G401.6 (cell line): ENCODE results near the gene PAK5.

Source experiments
- FAIRE-seq: peaks from 2 replicates; lab custom pipeline; 2012; peaks lifted over from hg19 to GRCh38; lab: Jason Lieb, UNC

The PAK5 gene

GRCh38 chr20:9616455-9616805 lies 222.4 kb downstream of the PAK5 start:
- no peak for FAIRE-seq

- FAIRE-seq = no peak
Observed at GRCh38 chr20:9615766-9616454, 223.0 kb downstream of the PAK5 start.

GRCh38 chr20:9615118-9615517 lies 223.8 kb downstream of the PAK5 start:
- FAIRE-seq = no peak

- no peak for FAIRE-seq
Observed at GRCh38 chr20:9613871-9614270, 225.0 kb downstream of the PAK5 start.

- no peak for FAIRE-seq
Observed at GRCh38 chr20:9611921-9612320, 227.0 kb downstream of the PAK5 start.

GRCh38 chr20:9610665-9611064 lies 228.2 kb downstream of the PAK5 start:
- FAIRE-seq = no peak

- no peak for FAIRE-seq
Observed at GRCh38 chr20:9609887-9610502, 228.9 kb downstream of the PAK5 start.

- FAIRE-seq = no peak
Observed at GRCh38 chr20:9608639-9609340, 230.1 kb downstream of the PAK5 start.

- FAIRE-seq = no peak
Observed at GRCh38 chr20:9602847-9603183, 236.1 kb downstream of the PAK5 start.

GRCh38 chr20:9600562-9600961 lies 238.3 kb downstream of the PAK5 start:
- FAIRE-seq = no peak

GRCh38 chr20:9597547-9597946 lies 241.3 kb downstream of the PAK5 start:
- FAIRE-seq = no peak

- no peak for FAIRE-seq
Observed at GRCh38 chr20:9595763-9596162, 243.1 kb downstream of the PAK5 start.

GRCh38 chr20:9594284-9594875 lies 244.5 kb downstream of the PAK5 start:
- no peak for FAIRE-seq

- no peak for FAIRE-seq
Observed at GRCh38 chr20:9592419-9592818, 246.5 kb downstream of the PAK5 start.

GRCh38 chr20:9591080-9591479 lies 247.8 kb downstream of the PAK5 start:
- no peak for FAIRE-seq

- FAIRE-seq = no peak
Observed at GRCh38 chr20:9590189-9590588, 248.7 kb downstream of the PAK5 start.

- no peak for FAIRE-seq
Observed at GRCh38 chr20:9588706-9589105, 250.2 kb downstream of the PAK5 start.

GRCh38 chr20:9583151-9583550 lies 255.7 kb downstream of the PAK5 start:
- no peak for FAIRE-seq

GRCh38 chr20:9582137-9582536 lies 256.7 kb downstream of the PAK5 start:
- no peak for FAIRE-seq

- no peak for FAIRE-seq
Observed at GRCh38 chr20:9581509-9581908, 257.4 kb downstream of the PAK5 start.

- no peak for FAIRE-seq
Observed at GRCh38 chr20:9578594-9578993, 260.3 kb downstream of the PAK5 start.

GRCh38 chr20:9577397-9577796 lies 261.5 kb downstream of the PAK5 start:
- FAIRE-seq = no peak

- no peak for FAIRE-seq
Observed at GRCh38 chr20:9576695-9577094, 262.2 kb downstream of the PAK5 start.

GRCh38 chr20:9575836-9576235 lies 263.0 kb downstream of the PAK5 start:
- no peak for FAIRE-seq
